Lower leg skin (tissue), 4 donors: ENCODE data around the gene RBPJ. TPM values are rescaled to one million over a fixed set of nuclear protein-coding genes. Genes with fewer than 3 reads are reported as not detected.

ENCODE experiments used
- DNase-seq, 2 donors: peaks; one replicate each; pipeline ENCODE4 v3.0.0-alpha.2; 2019; ENCODE audit warnings: low spot score in 2 of 2
- H3K4me3 ChIP-seq: fragments of 200-600 bp; sonication (generic); 2 replicates; pipeline ENCODE4 v1.5.1; 2017; ENCODE audit warnings: mild to moderate bottlenecking, low read depth; ENCODE audit not compliant: poor library complexity, severe bottlenecking
- POLR2A ChIP-seq, 2 donors: fragments of 450-650 bp; IDR thresholded peaks; one replicate each; pipeline ENCODE4 v1.6.1; 2016 to 2017; ENCODE audit warnings: antibody characterized with exemption in 2 of 2, mild to moderate bottlenecking in 1 of 2, moderate library complexity in 1 of 2
- WGBS, 2 donors: methylation state at CpG; one replicate each; pipeline ENCODE4 v1.1.5; 2018; 5-methylcytosine and 5-hydroxymethylcytosine counted together
- intact Hi-C: fragments of 100-400 bp; cut with DNase I; formaldehyde crosslinking; loops from one replicate; pipeline ENCODE4 v1.15.0; 2023; ENCODE audit warnings: low total_unique reads
- total RNA-seq, 4 donors: library from RNA; depleted of rRNA; stranded (reverse); fragments of >200 nt; gene quantifications; one replicate each; pipeline ENCODE4 v1.1.0, GENCODE V29; 2016
- TF ChIP-seq, protein P1 (sequence below), 3 donors: fragments of 450-650 bp; IDR thresholded peaks; one replicate each; pipeline ENCODE4 v1.5.1; 2016; ENCODE audit warnings: antibody characterized with exemption in 3 of 3, mild to moderate bottlenecking in 3 of 3, moderate library complexity in 2 of 3

The RBPJ gene
- total RNA-seq, 4 donors from 2014 or later, result 41.1 to 48.3 (median 45.5) TPM

DNA sequence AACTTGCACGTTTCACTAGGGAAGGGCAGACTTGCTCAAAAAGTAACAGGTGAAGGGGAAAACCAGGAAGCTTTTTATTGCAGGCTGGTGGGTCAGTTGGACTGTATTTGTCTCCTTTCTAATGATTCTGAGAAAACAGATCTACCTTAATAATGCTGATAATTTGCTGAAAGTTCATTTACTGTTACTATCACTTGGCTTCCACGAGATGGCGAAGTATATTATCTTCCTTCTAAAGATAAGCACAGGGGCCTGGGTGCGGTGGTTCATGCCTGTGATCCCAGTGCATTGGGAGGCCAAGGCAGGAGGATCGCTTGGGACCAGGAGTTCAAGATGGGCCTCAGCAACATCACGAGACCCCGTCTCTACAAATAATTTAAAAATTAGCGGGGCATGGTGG lies 153.1 kb downstream of the RBPJ start:
- intact Hi-C loops, result no loop called here
- TF ChIP-seq, protein P1, sequence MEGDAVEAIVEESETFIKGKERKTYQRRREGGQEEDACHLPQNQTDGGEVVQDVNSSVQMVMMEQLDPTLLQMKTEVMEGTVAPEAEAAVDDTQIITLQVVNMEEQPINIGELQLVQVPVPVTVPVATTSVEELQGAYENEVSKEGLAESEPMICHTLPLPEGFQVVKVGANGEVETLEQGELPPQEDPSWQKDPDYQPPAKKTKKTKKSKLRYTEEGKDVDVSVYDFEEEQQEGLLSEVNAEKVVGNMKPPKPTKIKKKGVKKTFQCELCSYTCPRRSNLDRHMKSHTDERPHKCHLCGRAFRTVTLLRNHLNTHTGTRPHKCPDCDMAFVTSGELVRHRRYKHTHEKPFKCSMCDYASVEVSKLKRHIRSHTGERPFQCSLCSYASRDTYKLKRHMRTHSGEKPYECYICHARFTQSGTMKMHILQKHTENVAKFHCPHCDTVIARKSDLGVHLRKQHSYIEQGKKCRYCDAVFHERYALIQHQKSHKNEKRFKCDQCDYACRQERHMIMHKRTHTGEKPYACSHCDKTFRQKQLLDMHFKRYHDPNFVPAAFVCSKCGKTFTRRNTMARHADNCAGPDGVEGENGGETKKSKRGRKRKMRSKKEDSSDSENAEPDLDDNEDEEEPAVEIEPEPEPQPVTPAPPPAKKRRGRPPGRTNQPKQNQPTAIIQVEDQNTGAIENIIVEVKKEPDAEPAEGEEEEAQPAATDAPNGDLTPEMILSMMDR (IDR thresholded peaks at IDR 0.05), result no peak
- TF ChIP-seq POLR2A (IDR thresholded peaks at IDR 0.05), result no peak
- 86 to 93% methylated on average over 8 of the region's 8 CpGs for WGBS, 2 donors
- peak in 1 of 2 donors; percentile 36 for DNase-seq
- no peak overlapping the region for H3K4me3 ChIP-seq

GRCh38 chr4:26474551-26474950 lies 153.7 kb downstream of the RBPJ start:
- DNase-seq, result peak in 1 of 2 donors; percentile 49
- WGBS, 2 donors, result 71 to 75% methylated on average over 3 of the region's 3 CpGs
- TF ChIP-seq, protein P1 (IDR thresholded peaks at IDR 0.05), result no peak
- no peak for TF ChIP-seq POLR2A (IDR thresholded peaks at IDR 0.05)
- intact Hi-C loops, result no loop called here
- H3K4me3 ChIP-seq, result no peak overlapping the region

DNA sequence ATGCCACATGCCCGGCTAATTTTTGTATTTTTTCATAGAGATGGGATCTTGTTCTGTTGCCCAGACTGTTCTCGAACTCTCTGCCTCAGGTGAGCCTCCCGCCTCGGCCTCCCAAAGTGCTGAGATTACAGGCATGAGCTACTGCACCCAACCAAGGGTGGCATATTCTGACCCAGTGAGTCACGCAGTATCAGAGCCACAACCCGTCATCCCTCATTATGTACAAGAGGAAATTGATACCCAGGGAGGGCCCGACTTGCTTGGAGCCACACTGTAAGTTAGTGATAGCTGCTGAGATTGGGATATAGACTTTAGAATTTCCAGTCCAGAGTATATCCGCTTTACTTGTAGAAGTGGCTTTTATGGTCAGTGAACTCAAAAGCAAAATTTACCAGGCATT lies 154.9 kb downstream of the RBPJ start:
- WGBS, 2 donors, result 89 to 97% methylated on average over 8 of the region's 8 CpGs
- DNase-seq, result peak in 1 of 2 donors; percentile 58
- no peak overlapping the region for H3K4me3 ChIP-seq
- no peak for TF ChIP-seq POLR2A (IDR thresholded peaks at IDR 0.05)
- TF ChIP-seq, protein P1 (IDR thresholded peaks at IDR 0.05), result no peak
- intact Hi-C loops, result no loop called here

DNA sequence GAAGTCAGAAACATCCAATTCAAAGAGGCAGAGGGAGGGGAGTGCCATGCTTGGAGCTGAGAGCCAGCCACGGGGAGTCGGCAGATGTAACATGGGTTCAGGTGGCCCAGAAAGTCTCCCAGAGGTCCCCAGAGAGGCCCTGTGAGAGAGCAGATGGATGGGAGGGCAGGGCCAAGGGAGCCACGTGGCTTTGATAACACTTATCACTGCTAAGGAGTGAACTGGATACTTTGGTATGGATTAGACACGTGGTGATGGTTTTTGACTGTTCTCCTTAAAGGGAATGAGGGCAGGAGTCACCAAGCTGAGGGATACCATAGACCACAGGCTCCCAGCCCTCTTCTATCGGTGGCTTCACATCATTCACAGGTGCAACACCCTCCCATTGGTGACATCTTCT lies 155.7 kb downstream of the RBPJ start:
- WGBS, 2 donors, result 70 to 75% methylated on average over 5 of the region's 5 CpGs
- H3K4me3 ChIP-seq, result no peak overlapping the region
- intact Hi-C loops, result no loop called here
- no peak for DNase-seq
- TF ChIP-seq, protein P1 (IDR thresholded peaks at IDR 0.05), result no peak
- TF ChIP-seq POLR2A (IDR thresholded peaks at IDR 0.05), result no peak

DNA sequence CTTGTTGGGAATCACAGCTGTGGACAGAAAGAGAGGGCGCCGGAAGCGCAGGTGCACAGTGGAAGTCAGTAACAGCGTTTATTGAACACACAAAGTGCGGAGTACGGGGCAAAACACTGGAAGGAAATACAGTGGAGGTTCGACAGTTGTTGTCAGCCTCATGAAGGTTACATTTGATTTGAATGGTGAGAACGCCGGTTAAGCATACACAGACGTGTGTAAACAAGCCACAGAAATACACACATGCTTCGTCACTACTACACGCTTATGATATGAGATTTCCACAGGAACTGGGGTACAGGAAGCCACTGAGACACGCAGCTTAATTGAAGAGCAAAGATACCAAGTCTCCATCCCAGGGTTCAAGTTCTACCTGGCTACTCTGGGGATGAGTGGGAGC lies 157.5 kb downstream of the RBPJ start:
- TF ChIP-seq POLR2A (IDR thresholded peaks at IDR 0.05), result no peak
- TF ChIP-seq, protein P1 (IDR thresholded peaks at IDR 0.05), result no peak
- 86 to 90% methylated on average over 13 of the region's 13 CpGs for WGBS, 2 donors
- intact Hi-C loops, result no loop called here
- DNase-seq, result peak in 1 of 2 donors; percentile 4
- H3K4me3 ChIP-seq, result no peak overlapping the region
